ENCODE results near the gene LIN28A.
A peak's percentile ranks its signal among the peaks of the same experiment; 100 is the strongest.
"Not testable (repeated sequence)": the region's sequence is repeated elsewhere in the genome, so short reads cannot be mapped to it uniquely, and the experiment has no call there.

LIN28A gene

GRCh38 chr1:26410706-26411623 lies at the start of gene LIN28A:
LIN28A (plus strand) TSS chr1:26410817; CDS start chr1:26410892, 75 bp downstream.
- no peak for DNase-seq (ENCODE audit: low spot score)

- no peak for DNase-seq (ENCODE audit: low spot score)
These were observed 49.0 kb upstream of the LIN28A start for GRCh38 chr1:26361605-26362122.

GRCh38 chr1:26362331-26362730 lies 48.3 kb upstream of the LIN28A start:
- DNase-seq (ENCODE audit: low spot score) = no peak

- peak; percentile 74 for DNase-seq (ENCODE audit: low spot score)
These were observed 46.8 kb upstream of the LIN28A start for GRCh38 chr1:26363549-26364448.

GRCh38 chr1:26364956-26365355 lies 45.7 kb upstream of the LIN28A start:
- DNase-seq (ENCODE audit: low spot score) = no peak

- DNase-seq (ENCODE audit: low spot score) = no peak
These were observed 43.2 kb upstream of the LIN28A start for GRCh38 chr1:26367441-26367840.

GRCh38 chr1:26368006-26368405 lies 42.6 kb upstream of the LIN28A start:
- no peak for DNase-seq (ENCODE audit: low spot score)

GRCh38 chr1:26368486-26368885 lies 42.1 kb upstream of the LIN28A start:
- DNase-seq (ENCODE audit: low spot score) = no peak

GRCh38 chr1:26370591-26371382 lies 39.8 kb upstream of the LIN28A start:
- no peak for DNase-seq (ENCODE audit: low spot score)

GRCh38 chr1:26372039-26372438 lies 38.6 kb upstream of the LIN28A start:
- no peak for DNase-seq (ENCODE audit: low spot score)

- DNase-seq (ENCODE audit: low spot score) = not testable (repeated sequence)
These were observed 38.0 kb upstream of the LIN28A start, which contains the start of gene ZNF683 for GRCh38 chr1:26372611-26373010. ZNF683 (minus strand) TSS chr1:26372750; CDS start chr1:26368571, 4,179 bp downstream.

GRCh38 chr1:26373281-26373680 lies 37.3 kb upstream of the LIN28A start:
- DNase-seq (ENCODE audit: low spot score) = no peak

- no peak for DNase-seq (ENCODE audit: low spot score)
These were observed 36.8 kb upstream of the LIN28A start for GRCh38 chr1:26373789-26374188.

GRCh38 chr1:26374361-26374760 lies 36.3 kb upstream of the LIN28A start:
- not testable (repeated sequence) for DNase-seq (ENCODE audit: low spot score)

- DNase-seq (ENCODE audit: low spot score) = no peak
These were observed 35.5 kb upstream of the LIN28A start for GRCh38 chr1:26375081-26375480.

- DNase-seq (ENCODE audit: low spot score) = no peak
These were observed 34.6 kb upstream of the LIN28A start for GRCh38 chr1:26376050-26376449.

GRCh38 chr1:26378088-26378878 lies 32.3 kb upstream of the LIN28A start:
- DNase-seq (ENCODE audit: low spot score) = peak; percentile 64

GRCh38 chr1:26378879-26379251 lies 31.8 kb upstream of the LIN28A start:
- DNase-seq (ENCODE audit: low spot score) = no peak

GRCh38 chr1:26384076-26384475 lies 26.5 kb upstream of the LIN28A start:
- no peak for DNase-seq (ENCODE audit: low spot score)

- DNase-seq (ENCODE audit: low spot score) = not testable (repeated sequence)
These were observed 25.6 kb upstream of the LIN28A start for GRCh38 chr1:26385063-26385462.

GRCh38 chr1:26387447-26387846 lies 23.2 kb upstream of the LIN28A start:
- peak; percentile 38 for DNase-seq (ENCODE audit: low spot score)

Data from LoVo (cell line).